GM12873 (cell line): ENCODE measurements around the gene TMEM30A.

Source experiments
- CTCF ChIP-seq: IDR thresholded peaks from 2 replicates; pipeline ENCODE4 v1.5.1; 2012; ENCODE audit warnings: low read depth, mild to moderate bottlenecking, moderate library complexity, low read length, control low read depth; ENCODE audit not compliant: insufficient read depth; ENCODE audit errors: missing control alignments

Gene TMEM30A

GRCh38 chr6:75272145-75272840 lies 12.3 kb downstream of the TMEM30A start:
- TF ChIP-seq CTCF = no peak

- no peak for TF ChIP-seq CTCF
These were observed 15.6 kb downstream of the TMEM30A start for GRCh38 chr6:75268988-75269354.

GRCh38 chr6:75268121-75268987 lies 16.2 kb downstream of the TMEM30A start:
- no peak for TF ChIP-seq CTCF

GRCh38 chr6:75267461-75267860 lies 17.1 kb downstream of the TMEM30A start:
- no peak for TF ChIP-seq CTCF

- TF ChIP-seq CTCF = peak; percentile 65
These were observed 17.8 kb downstream of the TMEM30A start for GRCh38 chr6:75266716-75267291.

GRCh38 chr6:75263401-75263750 lies 21.2 kb downstream of the TMEM30A start:
- no peak for TF ChIP-seq CTCF

GRCh38 chr6:75262716-75263400 lies 21.7 kb downstream of the TMEM30A start:
- no peak for TF ChIP-seq CTCF
